HepG2 (cell line): ENCODE results near the gene UBE2H. TPM values are rescaled to one million over a fixed set of nuclear protein-coding genes. Genes with fewer than 3 reads are reported as not detected.

Experiments used
- ATAC-seq: fragments of 200-7000 bp; cut with Tn5 transposase; 3 replicates; pipeline ENCODE4 v1.9.1; 2020; ENCODE audit warnings: mild to moderate bottlenecking, moderate library complexity
- BruUV-seq: library from RNA; stranded (reverse); fragments of 400-500 nt; replicated peaks from 2 replicates; lab custom pipeline; 2021; lab: Mats Ljungman, UMichigan
- CTCF ChIA-PET: fragments of 300-600 bp; formaldehyde crosslinking; extraction: SDS; loops from one replicate; lab custom pipeline; 2021; ENCODE audit warnings: low total read pairs, inconsistent platforms, low intra/inter-chr PET ratio; lab: Yijun Ruan, JAX
- POLR2A ChIA-PET: fragments of 350-600 bp; sonication (Branson Sonifier 250); formaldehyde crosslinking; loops from one replicate; lab custom pipeline; 2020; ENCODE audit warnings: antibody characterized with exemption, inconsistent platforms; lab: Yijun Ruan, JAX
- DNase-seq: peaks from one replicate; pipeline ENCODE4 v3.0.0-alpha.2; 2015; ENCODE audit warnings: low spot score
- FAIRE-seq: peaks from 3 replicates; lab custom pipeline; 2011; peaks lifted over from hg19 to GRCh38; lab: Jason Lieb, UNC
- H2AFZ ChIP-seq: one replicate; pipeline ENCODE4 v1.6.1; 2011; ENCODE audit warnings: low read length, inconsistent platforms
- H3K27ac ChIP-seq: fragments of 300-600 bp; 3 replicates; pipeline ENCODE4 v1.8.0; 2011; ENCODE audit warnings: mixed run types, mild to moderate bottlenecking, mixed read lengths, low read length, inconsistent platforms; ENCODE audit not compliant: insufficient read depth; ENCODE audit errors: extremely low read length
- H3K27me3 ChIP-seq, 2 experiments: fragments of 200-600 bp in 1 of 2; 2 replicates in 1 of 2; 3 replicates in 1 of 2; pipeline versions ENCODE4 v1.6.0 to v1.8.0; 2011; ENCODE audit warnings: low read length in 2 of 2, mild to moderate bottlenecking in 2 of 2, moderate library complexity in 2 of 2, inconsistent platforms in 1 of 2; ENCODE audit not compliant: insufficient read depth in 2 of 2, control insufficient read depth in 1 of 2
- H3K36me3 ChIP-seq, 2 experiments: fragments of 200-600 bp in 1 of 2; replicated peaks in 1 of 2; 2 replicates in 1 of 2; 3 replicates in 1 of 2; pipeline versions ENCODE4 v1.5.1 to v1.8.0; 2011; ENCODE audit warnings: low read length in 2 of 2, inconsistent platforms in 1 of 2; ENCODE audit not compliant: insufficient read depth in 2 of 2, control insufficient read depth in 1 of 2
- H3K4me1 ChIP-seq: 2 replicates; pipeline ENCODE4 v1.5.1; 2012; ENCODE audit warnings: low read length, inconsistent platforms; ENCODE audit not compliant: insufficient read depth
- H3K4me2 ChIP-seq: 2 replicates; pipeline ENCODE4 v1.6.0; 2011; ENCODE audit warnings: low read depth, low read length, inconsistent platforms
- H3K4me3 ChIP-seq, 3 experiments: fragments of 200-600 bp in 1 of 3; sonication (generic), shearing (Covaris generic) in 1 of 3; replicated peaks in 1 of 3; 2 replicates each; pipeline ENCODE4 v1.5.1; 2011 to 2016; ENCODE audit warnings: low read length in 3 of 3, inconsistent platforms in 2 of 3, low read depth in 2 of 3, mild to moderate bottlenecking in 2 of 3, control low read depth in 1 of 3, mixed read lengths in 1 of 3; ENCODE audit not compliant: insufficient read depth in 1 of 3
- H3K79me2 ChIP-seq: one replicate; pipeline ENCODE4 v1.6.1; 2011; ENCODE audit warnings: low read length, inconsistent platforms; ENCODE audit not compliant: insufficient read depth
- H3K9ac ChIP-seq: 2 replicates; pipeline ENCODE4 v1.6.0; 2011; ENCODE audit warnings: mild to moderate bottlenecking, low read depth, low read length, inconsistent platforms; ENCODE audit not compliant: insufficient read depth
- H3K9me3 ChIP-seq: 2 replicates; pipeline ENCODE4 v1.5.1; 2012; ENCODE audit warnings: mild to moderate bottlenecking, low read length
- H4K20me1 ChIP-seq: 2 replicates; pipeline ENCODE4 v1.6.0; 2011; ENCODE audit warnings: inconsistent platforms, mild to moderate bottlenecking, low read length, moderate library complexity; ENCODE audit not compliant: insufficient read depth
- ATF6 ChIP-seq: sonication (generic); formaldehyde crosslinking; conservative IDR thresholded peaks from 2 replicates; pipeline ENCODE4 v1.4.0; 2020; ENCODE audit warnings: missing genetic modification reagents
- CBX5 ChIP-seq: sonication (generic); formaldehyde crosslinking; IDR thresholded peaks from 2 replicates; pipeline ENCODE4 v1.4.0; 2020; ENCODE audit warnings: missing genetic modification reagents, borderline replicate concordance
- ELF1 ChIP-seq: sonication (generic); formaldehyde crosslinking; IDR thresholded peaks from 2 replicates; pipeline ENCODE4 v1.4.0; 2020; ENCODE audit warnings: missing genetic modification reagents
- FIP1L1 ChIP-seq: fragments of 200-400 bp; formaldehyde crosslinking; IDR thresholded peaks from 2 replicates; pipeline ENCODE4 v1.6.1; 2018; ENCODE audit warnings: low read depth, mild to moderate bottlenecking, low read length, moderate library complexity, borderline replicate concordance; ENCODE audit not compliant: insufficient read depth
- FOXP4 ChIP-seq: sonication (generic); formaldehyde crosslinking; IDR thresholded peaks from 2 replicates; pipeline ENCODE4 v1.4.0; 2020; ENCODE audit warnings: missing genetic modification reagents
- WIZ ChIP-seq: sonication (generic); formaldehyde crosslinking; IDR thresholded peaks from 2 replicates; pipeline ENCODE4 v1.5.1; 2020; ENCODE audit warnings: mild to moderate bottlenecking, missing genetic modification reagents
- ZNF12 ChIP-seq: sonication (generic); formaldehyde crosslinking; IDR thresholded peaks from 2 replicates; pipeline ENCODE4 v1.5.0; 2020; ENCODE audit warnings: missing genetic modification reagents
- ZNF839 ChIP-seq: sonication (generic); formaldehyde crosslinking; IDR thresholded peaks from 2 replicates; pipeline ENCODE4 v1.4.0; 2020; ENCODE audit warnings: missing genetic modification reagents, mild to moderate bottlenecking, borderline replicate concordance
- ZZZ3 ChIP-seq: sonication (generic); formaldehyde crosslinking; IDR thresholded peaks from 2 replicates; pipeline ENCODE4 v1.4.0; 2020; ENCODE audit warnings: missing genetic modification reagents, mild to moderate bottlenecking, borderline replicate concordance
- WGBS: methylation state at CpG from one replicate; pipeline ENCODE4 v1.1.6; 2017; ENCODE audit warnings: low lambda C conversion rate; 5-methylcytosine and 5-hydroxymethylcytosine counted together
- in situ Hi-C: cut with HindIII; loops from 2 replicates; pipeline ENCODE4 v1.10.0; 2017; ENCODE audit warnings: low pct_unique_long_range_greater_than_20kb; ENCODE audit not compliant: extremely low pct_ligation_motif_present
- intact Hi-C: fragments of 100-400 bp; cut with micrococcal nuclease; formaldehyde crosslinking; loops from one replicate; pipeline ENCODE4 v1.10.0; 2022; ENCODE audit not compliant: unreplicated experiment
- polyA plus RNA-seq, 8 experiments: library from polyadenylated mRNA; depleted of rRNA in 3 of 8; stranded (reverse) in 7 of 8; unstranded in 1 of 8; fragments of >200 nt; fragmentation: Illumina TruSeq in 4 of 8; extraction: Trizol in 4 of 8; gene quantifications; 2 replicates each; pipeline versions ENCODE4 v1.2.1 to v1.2.3, GENCODE V29; 2011 to 2016; ENCODE audit warnings: low read depth in 4 of 8, missing spikeins in 1 of 8, mixed read lengths in 1 of 8; ENCODE audit not compliant: insufficient read depth in 1 of 8
- total RNA-seq, 5 experiments: library from RNA; depleted of rRNA; stranded (reverse); fragments of >200 nt; fragmentation: Illumina TruSeq; extraction: Trizol; gene quantifications; 2 replicates each; pipeline ENCODE4 v1.2.3, GENCODE V29; 2016; ENCODE audit warnings: low read depth in 1 of 5

The UBE2H gene
- total and polyA plus RNA-seq, 2 of the 13 experiments (the other 11 are each of a cell fraction or from before 2014, with no cell fraction given) = 15.5 to 40.1 TPM

- H3K4me1 ChIP-seq = peaks cover 33% of the 10 kb centered on the region
- in situ Hi-C loops = no loop called here
- DNase-seq (no peak), FAIRE-seq (no peak), ATAC-seq (no peak)
- no peak overlapping the region for H2AFZ ChIP-seq
- H3K4me2 ChIP-seq = no peak overlapping the region
- no TSS peak for BruUV-seq
- no peak overlapping the region for H3K27ac ChIP-seq
- 43% methylated on average over 1 of the region's 1 CpG for WGBS
- intact Hi-C loops = no loop called here
- no peak overlapping the region for H3K9ac ChIP-seq
- TF ChIP-seq FOXP4 (CRISPR knock-in tag) (no peak), ZNF839 (CRISPR knock-in tag) (no peak), ELF1 (CRISPR knock-in tag) (no peak), FIP1L1 (no peak), CBX5 (CRISPR knock-in tag) (no peak), WIZ (CRISPR knock-in tag) (no peak), ZZZ3 (no peak), ATF6 (CRISPR knock-in tag) (no peak), ZNF12 (no peak)
- H3K9me3 ChIP-seq = no peaks in the 10 kb centered on the region
- H3K27me3 ChIP-seq = no peaks in the 10 kb centered on the region
- POLR2A ChIA-PET = no interaction called here
- H3K79me2 ChIP-seq = no peaks in the 10 kb centered on the region
- H3K36me3 ChIP-seq = no peaks in the 10 kb centered on the region
- CTCF ChIA-PET = no interaction called here
- H4K20me1 ChIP-seq = no peaks in the 10 kb centered on the region
- no peak overlapping the region for H3K4me3 ChIP-seq
These were observed 22.5 kb upstream of the UBE2H start for GRCh38 chr7:129975309-129975708.
